Lung microvascular endothelial cell (primary cell): Measurements from ENCODE around the gene ICA1L. TPM values are rescaled to one million over a fixed set of nuclear protein-coding genes. Genes with fewer than 3 reads are reported as not detected.
"Not testable (repeated sequence)": the region's sequence is repeated elsewhere in the genome, so short reads cannot be mapped to it uniquely, and the experiment has no call there.

Source experiments
- DNase-seq, 2 donors: peaks; one replicate each; pipeline versions ENCODE4 v3.0.0 to v3.0.0-alpha.2; 2010; ENCODE audit warnings: low read depth in 2 of 2
- total RNA-seq: library from RNA; depleted of rRNA; stranded (reverse); fragments of >200 nt; gene quantifications from 2 replicates; pipeline ENCODE4 v1.2.1, GENCODE V29; 2014

Gene ICA1L
- 0.60 and 0.65 TPM in 2 replicates for total RNA-seq

GRCh38 chr2:202871300-202872141, at the start of gene ICA1L:
ICA1L (minus strand) TSS chr2:202871766; CDS start chr2:202829009, 42,757 bp downstream.
- DNase-seq: peak; percentile 54 to 55

- no peak for DNase-seq
Observed at GRCh38 chr2:202918860-202919259, 47.3 kb upstream of the ICA1L start.

GRCh38 chr2:202912342-202913201, 41.0 kb upstream of the ICA1L start:
- not testable (repeated sequence) for DNase-seq

- DNase-seq: peak; percentile 95
Observed at GRCh38 chr2:202911512-202912341, 40.2 kb upstream of the ICA1L start, which contains the start of the genes CARF and WDR12. CARF (plus strand) TSS chr2:202912275; CDS start chr2:202941903, 29,628 bp downstream. WDR12 (minus strand) TSS chr2:202911673; CDS start chr2:202911476, 197 bp downstream.

GRCh38 chr2:202911203-202911511, 39.6 kb upstream of the ICA1L start:
- no peak for DNase-seq

- no peak for DNase-seq
Observed at GRCh38 chr2:202910698-202911097, 39.1 kb upstream of the ICA1L start.

- DNase-seq: not testable (repeated sequence)
Observed at GRCh38 chr2:202910250-202910649, 38.7 kb upstream of the ICA1L start.

- no peak for DNase-seq
Observed at GRCh38 chr2:202909394-202910192, 38.0 kb upstream of the ICA1L start.

GRCh38 chr2:202908186-202908585, 36.6 kb upstream of the ICA1L start:
- no peak for DNase-seq

- not testable (repeated sequence) for DNase-seq
Observed at GRCh38 chr2:202905507-202905906, 33.9 kb upstream of the ICA1L start.

- DNase-seq: no peak
Observed at GRCh38 chr2:202885190-202885589, 13.6 kb upstream of the ICA1L start.

GRCh38 chr2:202883987-202884675, 12.6 kb upstream of the ICA1L start:
- DNase-seq: peak in 1 of 2 donors; percentile 78

GRCh38 chr2:202881570-202881969, 10.0 kb upstream of the ICA1L start:
- no peak for DNase-seq

- DNase-seq: no peak
Observed at GRCh38 chr2:202877699-202878098, 6.1 kb upstream of the ICA1L start.

- peak; percentile 60 to 70 for DNase-seq
Observed at GRCh38 chr2:202870431-202871299, 901 bp downstream of the ICA1L start.

- DNase-seq: no peak
Observed at GRCh38 chr2:202861987-202862386, 9.6 kb downstream of the ICA1L start.

GRCh38 chr2:202858601-202859000, 13.0 kb downstream of the ICA1L start:
- DNase-seq: no peak

GRCh38 chr2:202849343-202849742, 22.2 kb downstream of the ICA1L start:
- not testable (repeated sequence) for DNase-seq

GRCh38 chr2:202848813-202849212, 22.8 kb downstream of the ICA1L start:
- no peak for DNase-seq
